Measurements from ENCODE around the gene BICD1. TPM values are rescaled to one million over a fixed set of nuclear protein-coding genes. Genes with fewer than 3 reads are reported as not detected.

Gene BICD1
- total RNA-seq, 4 donors from 2014 or later: 1.5 to 4.5 (median 2.4) TPM

DNA sequence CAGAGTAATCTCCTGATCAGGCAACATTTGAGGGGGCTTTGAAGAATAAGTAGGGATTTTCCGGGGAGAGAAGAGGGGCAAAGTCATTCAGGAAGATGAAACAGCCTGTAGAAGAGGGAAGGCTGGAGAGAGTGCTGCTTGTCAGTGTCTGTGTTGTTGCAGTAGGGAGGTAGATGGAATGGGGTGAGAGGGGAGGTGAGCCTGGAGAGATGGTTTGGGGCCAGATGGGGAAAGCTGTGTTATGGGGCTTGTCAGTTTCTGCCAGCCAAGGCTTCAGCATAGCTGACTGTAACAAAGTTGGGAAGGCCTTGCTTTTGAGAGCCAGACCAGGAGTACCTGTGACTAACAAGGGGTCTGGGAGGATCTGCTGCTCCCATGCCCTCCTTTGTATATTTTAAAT lies 18.0 kb downstream of the BICD1 start:
- WGBS, 2 donors: 64 to 87% methylated on average over 1 of the region's 1 CpG
- intact Hi-C loops (cut with DNase I; ENCODE audit: low total_unique reads): no loop called here
- DNase-seq (ENCODE audit: low spot score in 2 of 2): no peak
- no peak overlapping the region for H3K4me3 ChIP-seq (ENCODE audit: low read depth, poor library complexity, severe bottlenecking)
- no peak for TF ChIP-seq POLR2A (IDR thresholded peaks at IDR 0.05)
- TF ChIP-seq, protein P1, sequence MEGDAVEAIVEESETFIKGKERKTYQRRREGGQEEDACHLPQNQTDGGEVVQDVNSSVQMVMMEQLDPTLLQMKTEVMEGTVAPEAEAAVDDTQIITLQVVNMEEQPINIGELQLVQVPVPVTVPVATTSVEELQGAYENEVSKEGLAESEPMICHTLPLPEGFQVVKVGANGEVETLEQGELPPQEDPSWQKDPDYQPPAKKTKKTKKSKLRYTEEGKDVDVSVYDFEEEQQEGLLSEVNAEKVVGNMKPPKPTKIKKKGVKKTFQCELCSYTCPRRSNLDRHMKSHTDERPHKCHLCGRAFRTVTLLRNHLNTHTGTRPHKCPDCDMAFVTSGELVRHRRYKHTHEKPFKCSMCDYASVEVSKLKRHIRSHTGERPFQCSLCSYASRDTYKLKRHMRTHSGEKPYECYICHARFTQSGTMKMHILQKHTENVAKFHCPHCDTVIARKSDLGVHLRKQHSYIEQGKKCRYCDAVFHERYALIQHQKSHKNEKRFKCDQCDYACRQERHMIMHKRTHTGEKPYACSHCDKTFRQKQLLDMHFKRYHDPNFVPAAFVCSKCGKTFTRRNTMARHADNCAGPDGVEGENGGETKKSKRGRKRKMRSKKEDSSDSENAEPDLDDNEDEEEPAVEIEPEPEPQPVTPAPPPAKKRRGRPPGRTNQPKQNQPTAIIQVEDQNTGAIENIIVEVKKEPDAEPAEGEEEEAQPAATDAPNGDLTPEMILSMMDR (IDR thresholded peaks at IDR 0.05): no peak

- intact Hi-C loops (cut with DNase I; ENCODE audit: low total_unique reads): no loop called here
- DNase-seq (ENCODE audit: low spot score in 2 of 2): no peak
- TF ChIP-seq, protein P1 (IDR thresholded peaks at IDR 0.05): no peak
- TF ChIP-seq POLR2A (IDR thresholded peaks at IDR 0.05): no peak
- H3K4me3 ChIP-seq (ENCODE audit: low read depth, poor library complexity, severe bottlenecking): no peak overlapping the region
- WGBS, 2 donors: 87 to 94% methylated on average over 7 of the region's 7 CpGs
Observed at GRCh38 chr12:32125455-32126084, 18.9 kb downstream of the BICD1 start.

GRCh38 chr12:32126720-32127119 lies 20.1 kb downstream of the BICD1 start:
- WGBS, 2 donors: 80 to 86% methylated on average over 2 of the region's 2 CpGs
- intact Hi-C loops (cut with DNase I; ENCODE audit: low total_unique reads): no loop called here
- TF ChIP-seq, protein P1 (IDR thresholded peaks at IDR 0.05): no peak
- no peak for TF ChIP-seq POLR2A (IDR thresholded peaks at IDR 0.05)
- no peak for DNase-seq (ENCODE audit: low spot score in 2 of 2)
- no peak overlapping the region for H3K4me3 ChIP-seq (ENCODE audit: low read depth, poor library complexity, severe bottlenecking)

GRCh38 chr12:32131666-32132065 lies 25.0 kb downstream of the BICD1 start:
- no peak overlapping the region for H3K4me3 ChIP-seq (ENCODE audit: low read depth, poor library complexity, severe bottlenecking)
- DNase-seq (ENCODE audit: low spot score in 2 of 2): no peak
- no peak for TF ChIP-seq POLR2A (IDR thresholded peaks at IDR 0.05)
- TF ChIP-seq, protein P1 (IDR thresholded peaks at IDR 0.05): no peak
- intact Hi-C loops (cut with DNase I; ENCODE audit: low total_unique reads): no loop called here
- 94 to 95% methylated on average over 5 of the region's 5 CpGs for WGBS, 2 donors

DNA sequence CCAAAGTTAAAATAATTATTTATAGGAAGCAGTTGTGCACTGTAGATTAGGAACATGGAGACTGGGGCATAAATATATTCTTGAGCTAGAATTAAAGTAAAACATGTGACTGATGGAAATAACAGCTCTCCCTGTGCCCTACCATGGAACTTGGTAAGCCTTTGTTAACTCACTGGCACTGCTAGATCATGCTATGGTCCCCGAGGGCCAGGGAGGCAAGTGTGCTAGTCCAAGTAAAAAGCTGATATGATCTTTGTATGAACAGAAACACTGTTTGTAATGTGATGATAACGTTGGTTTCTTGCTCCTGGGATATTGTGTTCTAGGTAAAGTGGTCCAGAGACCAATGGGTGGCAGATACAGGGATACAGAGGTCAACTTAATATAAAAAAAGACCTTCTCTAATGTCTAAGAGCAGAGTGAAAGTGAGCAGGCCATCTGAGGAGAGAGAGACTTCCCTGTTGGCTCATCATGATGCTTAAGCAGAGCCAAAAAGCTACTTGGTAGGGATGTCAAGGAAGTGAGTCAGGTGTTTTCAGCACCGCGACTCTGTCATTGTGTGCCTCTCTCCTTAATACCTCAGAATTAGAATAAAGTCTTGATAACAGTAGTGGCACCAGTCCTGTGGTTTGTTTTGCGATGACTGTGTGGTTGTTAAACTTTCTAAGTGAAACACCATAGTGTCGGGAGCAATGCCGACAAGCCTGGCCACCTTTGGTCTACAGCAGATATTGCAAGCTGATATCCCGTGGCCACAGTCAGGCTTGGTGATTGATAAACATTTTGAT lies 27.6 kb downstream of the BICD1 start:
- intact Hi-C loops (cut with DNase I; ENCODE audit: low total_unique reads): no loop called here
- WGBS, 2 donors: 55 to 63% methylated on average over 8 of the region's 8 CpGs
- DNase-seq (ENCODE audit: low spot score in 2 of 2): no peak
- no peak overlapping the region for H3K4me3 ChIP-seq (ENCODE audit: low read depth, poor library complexity, severe bottlenecking)
- no peak for TF ChIP-seq POLR2A (IDR thresholded peaks at IDR 0.05)
- TF ChIP-seq, protein P1 (IDR thresholded peaks at IDR 0.05): no peak
